Esophagus squamous epithelium (tissue), 4 donors: ENCODE data around the gene INSL3.

Experiments
- POLR2A ChIP-seq, 4 donors: fragments of 450-650 bp; IDR thresholded peaks; one replicate each; pipeline ENCODE4 v1.6.1; 2017; ENCODE audit warnings: antibody characterized with exemption in 4 of 4, mild to moderate bottlenecking in 4 of 4, moderate library complexity in 3 of 4
- TF ChIP-seq, protein P1 (sequence below), 6 experiments: fragments of 450-650 bp in 4 of 6; fragments of 200-600 bp in 2 of 6; sonication (generic) in 2 of 6; IDR thresholded peaks; one replicate each; pipeline ENCODE4 v1.5.1; 2016 to 2019; ENCODE audit warnings: antibody characterized with exemption in 6 of 6, mild to moderate bottlenecking in 4 of 6, moderate library complexity in 4 of 6

DNA sequence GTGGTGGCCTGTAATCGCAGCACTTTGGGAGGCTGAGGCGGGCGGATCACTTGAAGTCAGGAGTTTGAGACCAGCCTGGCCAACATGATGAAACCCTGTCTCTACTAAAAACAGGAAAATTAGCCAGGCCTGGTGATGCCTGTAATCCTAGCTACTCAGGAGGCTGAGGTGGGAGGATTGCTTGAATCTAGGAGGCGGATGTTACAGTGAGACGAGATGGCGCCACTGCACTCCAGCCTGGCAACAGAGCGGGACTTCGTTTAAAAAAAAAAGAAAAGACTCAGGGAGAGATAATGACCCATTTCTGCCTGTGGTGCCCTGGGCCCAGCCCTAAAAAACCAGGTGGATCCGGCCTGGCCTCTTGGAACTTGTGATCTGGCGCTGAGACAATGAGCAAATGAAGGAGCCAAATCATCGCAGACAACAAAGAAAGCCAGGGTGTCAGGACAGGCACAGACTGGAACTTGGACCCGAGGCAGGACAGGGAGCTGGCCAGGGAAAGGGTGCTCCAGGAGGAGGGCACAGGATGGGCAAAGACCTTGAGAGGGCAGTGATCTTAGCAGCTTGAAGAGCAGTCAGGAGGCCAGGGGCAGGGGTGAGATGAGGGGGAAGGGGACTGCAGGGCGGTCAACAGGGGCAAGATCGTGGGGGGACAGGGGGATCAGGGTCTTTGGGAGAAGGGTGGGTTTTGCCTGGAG, 27.4 kb upstream of the INSL3 start:
- no peak for TF ChIP-seq POLR2A (IDR thresholded peaks at IDR 0.05)
- TF ChIP-seq, protein P1, sequence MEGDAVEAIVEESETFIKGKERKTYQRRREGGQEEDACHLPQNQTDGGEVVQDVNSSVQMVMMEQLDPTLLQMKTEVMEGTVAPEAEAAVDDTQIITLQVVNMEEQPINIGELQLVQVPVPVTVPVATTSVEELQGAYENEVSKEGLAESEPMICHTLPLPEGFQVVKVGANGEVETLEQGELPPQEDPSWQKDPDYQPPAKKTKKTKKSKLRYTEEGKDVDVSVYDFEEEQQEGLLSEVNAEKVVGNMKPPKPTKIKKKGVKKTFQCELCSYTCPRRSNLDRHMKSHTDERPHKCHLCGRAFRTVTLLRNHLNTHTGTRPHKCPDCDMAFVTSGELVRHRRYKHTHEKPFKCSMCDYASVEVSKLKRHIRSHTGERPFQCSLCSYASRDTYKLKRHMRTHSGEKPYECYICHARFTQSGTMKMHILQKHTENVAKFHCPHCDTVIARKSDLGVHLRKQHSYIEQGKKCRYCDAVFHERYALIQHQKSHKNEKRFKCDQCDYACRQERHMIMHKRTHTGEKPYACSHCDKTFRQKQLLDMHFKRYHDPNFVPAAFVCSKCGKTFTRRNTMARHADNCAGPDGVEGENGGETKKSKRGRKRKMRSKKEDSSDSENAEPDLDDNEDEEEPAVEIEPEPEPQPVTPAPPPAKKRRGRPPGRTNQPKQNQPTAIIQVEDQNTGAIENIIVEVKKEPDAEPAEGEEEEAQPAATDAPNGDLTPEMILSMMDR (IDR thresholded peaks at IDR 0.05), result no peak
